Hepatocyte (in vitro differentiated cells): Measurements from ENCODE around the gene PLCB4. TPM values are rescaled to one million over a fixed set of nuclear protein-coding genes. Genes with fewer than 3 reads are reported as not detected.

Source experiments
- DNase-seq: peaks from one replicate; pipeline ENCODE4 v3.0.0-alpha.2; 2016; ENCODE audit warnings: low spot score
- H2AFZ ChIP-seq: fragments of 200-600 bp; sonication (generic); 2 replicates; pipeline ENCODE4 v1.6.0; 2016; ENCODE audit warnings: antibody characterized with exemption, mild to moderate bottlenecking
- H3K27ac ChIP-seq: fragments of 200-600 bp; sonication (generic); 2 replicates; pipeline ENCODE4 v1.5.1; 2016; ENCODE audit warnings: mild to moderate bottlenecking
- H3K27me3 ChIP-seq: fragments of 200-600 bp; sonication (generic); 2 replicates; pipeline ENCODE4 v1.6.1; 2016
- H3K36me3 ChIP-seq: fragments of 200-600 bp; sonication (generic); replicated peaks from 2 replicates; pipeline ENCODE4 v1.5.1; 2016; ENCODE audit warnings: low read depth; ENCODE audit not compliant: insufficient read depth
- H3K4me1 ChIP-seq: fragments of 200-600 bp; sonication (generic); 2 replicates; pipeline ENCODE4 v1.5.1; 2016; ENCODE audit warnings: mild to moderate bottlenecking, moderate library complexity; ENCODE audit not compliant: insufficient read depth
- H3K4me2 ChIP-seq: fragments of 200-600 bp; sonication (generic); 2 replicates; pipeline ENCODE4 v1.6.0; 2016
- H3K4me3 ChIP-seq: fragments of 200-600 bp; sonication (generic); 2 replicates; pipeline ENCODE4 v1.5.1; 2016; ENCODE audit warnings: mild to moderate bottlenecking
- H3K79me2 ChIP-seq: fragments of 200-600 bp; sonication (generic); 2 replicates; pipeline ENCODE4 v1.6.0; 2017; ENCODE audit warnings: mild to moderate bottlenecking
- H3K9me2 ChIP-seq: fragments of 200-600 bp; sonication (generic); replicated peaks from 2 replicates; pipeline ENCODE4 v1.6.0; 2017; ENCODE audit warnings: mild to moderate bottlenecking; ENCODE audit not compliant: insufficient read depth
- H3K9me3 ChIP-seq: fragments of 200-600 bp; sonication (generic); 2 replicates; pipeline ENCODE4 v1.5.1; 2016; ENCODE audit warnings: low read depth, mild to moderate bottlenecking
- H4K20me1 ChIP-seq: fragments of 200-600 bp; sonication (generic); 2 replicates; pipeline ENCODE4 v1.6.0; 2016; ENCODE audit warnings: mild to moderate bottlenecking; ENCODE audit not compliant: insufficient read depth, poor library complexity, severe bottlenecking
- CTCF ChIP-seq: fragments of 200-600 bp; sonication (generic); IDR thresholded peaks from 2 replicates; pipeline ENCODE4 v1.5.1; 2016; ENCODE audit warnings: antibody characterized with exemption, mild to moderate bottlenecking; ENCODE audit not compliant: poor library complexity
- EZH2 ChIP-seq: fragments of 200-600 bp; sonication (generic); IDR thresholded peaks from 2 replicates; pipeline ENCODE4 v1.6.1; 2016; ENCODE audit warnings: antibody characterized with exemption, mild to moderate bottlenecking, borderline replicate concordance
- EZH2phosphoT487 ChIP-seq: fragments of 200-600 bp; sonication (generic); IDR thresholded peaks from one replicate; pipeline ENCODE4 v1.6.1; 2018; ENCODE audit warnings: antibody characterized with exemption, mild to moderate bottlenecking, low read depth, moderate library complexity; ENCODE audit not compliant: unreplicated experiment, severe bottlenecking
- WGBS: methylation state at CpG from one replicate; pipeline ENCODE4 v1.1.6; 2016; ENCODE audit warnings: low lambda C conversion rate; ENCODE audit errors: missing lambda C conversion rate; 5-methylcytosine and 5-hydroxymethylcytosine counted together
- polyA plus RNA-seq: library from polyadenylated mRNA; unstranded; fragments of >200 nt; fragmentation: Nextera tagmentation; extraction: Ambion mirVana; gene quantifications from 2 replicates; pipeline ENCODE4 v1.2.1, GENCODE V29; 2016
- total RNA-seq: library from RNA; depleted of rRNA; stranded (reverse); fragments of >200 nt; gene quantifications from 2 replicates; pipeline ENCODE4 v1.2.3, GENCODE V29; 2014

PLCB4 gene
- total and polyA plus RNA-seq, 2 experiments from 2014 or later = 6.4 to 15.0 TPM

DNA sequence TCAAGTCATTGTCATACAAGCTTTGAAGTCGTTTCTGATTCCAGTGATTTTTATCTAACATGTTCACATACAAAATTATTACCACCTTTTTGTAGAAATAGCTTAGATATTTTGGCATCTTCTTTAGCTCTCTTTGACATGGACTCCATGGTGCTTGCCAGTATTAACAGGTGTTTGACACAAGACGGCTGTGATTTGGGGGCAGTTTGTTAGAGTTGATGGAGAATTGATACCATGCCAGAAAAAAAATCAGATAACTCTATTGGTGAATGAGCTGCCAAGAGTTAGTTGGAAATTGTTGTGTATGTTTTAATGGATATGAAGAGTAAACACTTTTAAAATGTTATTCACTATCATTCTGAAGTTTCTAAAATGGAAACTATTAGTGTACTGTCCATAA lies 298.9 kb downstream of the PLCB4 start:
- no peak overlapping the region for H3K27ac ChIP-seq
- no peaks in the 10 kb centered on the region for H3K27me3 ChIP-seq
- H4K20me1 ChIP-seq = no peaks in the 10 kb centered on the region
- no peaks in the 10 kb centered on the region for H3K36me3 ChIP-seq
- H3K9me3 ChIP-seq = no peaks in the 10 kb centered on the region
- H3K79me2 ChIP-seq = no peaks in the 10 kb centered on the region
- H3K4me2 ChIP-seq = no peak overlapping the region
- no peak for TF ChIP-seq EZH2phosphoT487
- 65% methylated on average over 2 of the region's 2 CpGs for WGBS
- no peaks in the 10 kb centered on the region for H3K9me2 ChIP-seq
- no peak overlapping the region for H2AFZ ChIP-seq
- no peak overlapping the region for H3K4me3 ChIP-seq
- DNase-seq = no peak
- no peaks in the 10 kb centered on the region for H3K4me1 ChIP-seq

- Histone ChIP-seq H4K20me1 (no peaks in the 10 kb centered on the region), H3K27me3 (no peaks in the 10 kb centered on the region), H3K36me3 (no peaks in the 10 kb centered on the region), H2AFZ (no peak overlapping the region), H3K9me2 (no peaks in the 10 kb centered on the region), H3K9me3 (no peaks in the 10 kb centered on the region), H3K79me2 (no peaks in the 10 kb centered on the region), H3K27ac (no peak overlapping the region), H3K4me3 (no peak overlapping the region), H3K4me2 (no peak overlapping the region), H3K4me1 (no peaks in the 10 kb centered on the region)
- WGBS = 89% methylated on average over 4 of the region's 4 CpGs
- no peak for DNase-seq
- TF ChIP-seq EZH2phosphoT487 (no peak), EZH2 (no peak), CTCF (no peak)
Measured at GRCh38 chr20:9368893-9369292, 300.0 kb downstream of the PLCB4 start.

DNA sequence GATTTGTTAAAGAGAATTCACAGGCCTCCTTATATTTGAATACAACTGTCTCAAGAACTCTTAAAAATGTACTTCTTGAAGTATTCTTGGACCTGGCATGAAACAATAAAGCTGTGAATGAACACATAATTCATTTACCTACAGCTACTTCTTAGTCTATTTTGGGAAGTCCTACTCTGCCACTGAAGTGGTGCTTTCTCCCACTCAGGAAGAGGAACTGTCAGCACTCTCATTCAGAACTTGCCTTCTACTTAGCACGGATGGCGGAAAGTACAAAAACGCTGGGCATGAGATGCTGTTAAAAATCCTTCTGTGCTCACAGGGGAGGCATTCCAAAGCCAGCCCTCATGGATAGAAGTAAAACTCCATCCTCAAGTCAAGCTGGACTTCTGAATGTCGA lies 300.7 kb downstream of the PLCB4 start:
- no peak for DNase-seq
- Histone ChIP-seq H2AFZ (no peak overlapping the region), H4K20me1 (no peaks in the 10 kb centered on the region), H3K27me3 (no peaks in the 10 kb centered on the region), H3K4me3 (no peak overlapping the region), H3K4me2 (no peak overlapping the region), H3K79me2 (no peaks in the 10 kb centered on the region), H3K9me2 (no peaks in the 10 kb centered on the region), H3K36me3 (no peaks in the 10 kb centered on the region), H3K9me3 (no peaks in the 10 kb centered on the region), H3K4me1 (no peaks in the 10 kb centered on the region), H3K27ac (no peak overlapping the region)
- 93% methylated on average over 4 of the region's 4 CpGs for WGBS
- TF ChIP-seq EZH2phosphoT487 = no peak
- TF ChIP-seq EZH2 = no peak
- no peak for TF ChIP-seq CTCF

DNA sequence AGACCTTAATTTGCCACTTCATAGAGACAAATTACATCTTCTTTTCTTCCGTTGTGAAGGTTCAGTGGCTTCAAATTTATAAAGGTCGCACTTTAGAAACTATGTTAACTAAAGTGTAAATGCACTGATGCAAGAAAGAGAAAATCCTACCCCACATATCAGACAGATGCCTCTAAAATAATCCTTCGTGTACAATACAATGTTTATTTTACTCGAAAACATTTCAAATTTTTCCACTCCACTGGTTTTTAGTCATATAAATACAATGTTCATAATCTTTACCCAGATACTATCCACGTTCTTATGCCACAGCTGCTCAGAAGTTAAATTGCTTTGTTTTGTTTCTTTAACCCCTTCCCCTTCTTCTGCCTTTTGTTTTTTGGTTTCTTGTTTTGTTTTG lies 305.2 kb downstream of the PLCB4 start:
- H3K9me2 ChIP-seq = no peaks in the 10 kb centered on the region
- H3K4me1 ChIP-seq = peaks cover 7% of the 10 kb centered on the region
- no peak overlapping the region for H2AFZ ChIP-seq
- H3K79me2 ChIP-seq = no peaks in the 10 kb centered on the region
- no peaks in the 10 kb centered on the region for H3K36me3 ChIP-seq
- H3K27me3 ChIP-seq = no peaks in the 10 kb centered on the region
- WGBS = 68% methylated on average over 5 of the region's 5 CpGs
- H3K27ac ChIP-seq = no peak overlapping the region
- no peak for DNase-seq
- no peaks in the 10 kb centered on the region for H3K9me3 ChIP-seq
- H4K20me1 ChIP-seq = no peaks in the 10 kb centered on the region
- no peak overlapping the region for H3K4me2 ChIP-seq
- H3K4me3 ChIP-seq = no peak overlapping the region
- TF ChIP-seq EZH2 (no peak), CTCF (no peak), EZH2phosphoT487 (no peak)
